Lung (tissue), 12 donors: ENCODE data around the gene MYO10. TPM values are rescaled to one million over a fixed set of nuclear protein-coding genes. Genes with fewer than 3 reads are reported as not detected.

ENCODE experiments used
- ATAC-seq: fragments of 200-7000 bp; cut with Tn5 transposase; one replicate; pipeline ENCODE4 v1.9.1; 2020; ENCODE audit warnings: moderate number of reproducible peaks; ENCODE audit not compliant: insufficient read depth, low FRiP score
- DNase-seq, 3 donors: peaks; one replicate each; pipeline ENCODE4 v3.0.0-alpha.2; 2013 to 2017
- H3K27ac ChIP-seq, 2 donors: one replicate each; pipeline ENCODE4 v1.5.1; 2013; ENCODE audit warnings: mild to moderate bottlenecking in 2 of 2, moderate library complexity in 2 of 2, control low read depth in 1 of 2, inconsistent platforms in 1 of 2, low read depth in 1 of 2, low read length in 1 of 2
- H3K27me3 ChIP-seq, 3 donors: one replicate each; pipeline ENCODE4 v1.5.1; 2013; ENCODE audit warnings: low read length in 2 of 3; ENCODE audit not compliant: control insufficient read depth in 3 of 3, insufficient read depth in 3 of 3
- H3K36me3 ChIP-seq, 4 donors: one replicate each; pipeline ENCODE4 v1.5.1; 2013; ENCODE audit warnings: low read length in 4 of 4, mild to moderate bottlenecking in 1 of 4, moderate library complexity in 1 of 4; ENCODE audit not compliant: control insufficient read depth in 4 of 4, insufficient read depth in 4 of 4
- H3K4me1 ChIP-seq, 5 donors: one replicate each; pipeline ENCODE4 v1.5.1; 2013; ENCODE audit warnings: low read length in 5 of 5, mild to moderate bottlenecking in 2 of 5, moderate library complexity in 1 of 5; ENCODE audit not compliant: control insufficient read depth in 5 of 5, insufficient read depth in 5 of 5
- H3K4me3 ChIP-seq: one replicate; pipeline ENCODE4 v1.5.1; 2013; ENCODE audit warnings: mild to moderate bottlenecking, control low read depth, moderate library complexity
- H3K9ac ChIP-seq, 2 donors: one replicate each; pipeline ENCODE4 v1.5.1; 2013; ENCODE audit warnings: low read length in 2 of 2, control low read depth in 1 of 2; ENCODE audit not compliant: insufficient read depth in 1 of 2
- H3K9me3 ChIP-seq, 4 donors: one replicate each; pipeline ENCODE4 v1.5.1; 2013; ENCODE audit warnings: low read length in 3 of 4, mild to moderate bottlenecking in 1 of 4, moderate library complexity in 1 of 4; ENCODE audit not compliant: control insufficient read depth in 4 of 4, insufficient read depth in 3 of 4
- CTCF ChIP-seq: IDR thresholded peaks from 2 replicates; pipeline ENCODE4 v1.5.1; 2012; ENCODE audit warnings: mild to moderate bottlenecking; ENCODE audit errors: control extremely low read depth, extremely low read depth
- WGBS, 2 donors: extraction: QIAGEN DNeasy Blood & Tissue Kit; methylation state at CpG; one replicate each; pipeline ENCODE4 v1.1.7; 2013; 5-methylcytosine and 5-hydroxymethylcytosine counted together
- polyA plus RNA-seq, 2 donors: library from polyadenylated mRNA; stranded (reverse); fragments of 200-250 nt; gene quantifications; one replicate each; pipeline ENCODE4 v1.2.1, GENCODE V29; 2013
- total RNA-seq, 2 donors: library from RNA; depleted of rRNA in 1 of 2; stranded (reverse); fragments of >200 nt in 1 of 2; gene quantifications; one replicate each; pipeline ENCODE4 v1.2.1, GENCODE V29; 2014 to 2021
- donor health status: control.
- donor health status: control.
- donor health status: Bipolar disorder and iron deficiency.
- donor health status: healthy.
- donor health status: DM: yes; HTN: yes; CAD: no.

MYO10 gene
- total and polyA plus RNA-seq, 4 donors, result 10.6 to 71.5 (median 28.2) TPM

- no peak overlapping the region for H3K9ac ChIP-seq
- no peak for ATAC-seq
- H3K27me3 ChIP-seq, result no peaks in the 10 kb centered on the region
- WGBS, 2 donors, result 97 to 99% methylated on average over 7 of the region's 7 CpGs
- TF ChIP-seq CTCF, result no peak
- no peak overlapping the region for H3K4me3 ChIP-seq
- peaks cover 3 to 42% (median 16%) of the 10 kb centered on the region in 4 donors for H3K36me3 ChIP-seq
- DNase-seq, result no peak
- peaks cover 0 to 3% (median 0%) of the 10 kb centered on the region in 5 donors for H3K4me1 ChIP-seq
- H3K9me3 ChIP-seq, result no peaks in the 10 kb centered on the region
- no peak overlapping the region for H3K27ac ChIP-seq
Measured at GRCh38 chr5:16756692-16757091, 179.4 kb downstream of the MYO10 start.

DNA sequence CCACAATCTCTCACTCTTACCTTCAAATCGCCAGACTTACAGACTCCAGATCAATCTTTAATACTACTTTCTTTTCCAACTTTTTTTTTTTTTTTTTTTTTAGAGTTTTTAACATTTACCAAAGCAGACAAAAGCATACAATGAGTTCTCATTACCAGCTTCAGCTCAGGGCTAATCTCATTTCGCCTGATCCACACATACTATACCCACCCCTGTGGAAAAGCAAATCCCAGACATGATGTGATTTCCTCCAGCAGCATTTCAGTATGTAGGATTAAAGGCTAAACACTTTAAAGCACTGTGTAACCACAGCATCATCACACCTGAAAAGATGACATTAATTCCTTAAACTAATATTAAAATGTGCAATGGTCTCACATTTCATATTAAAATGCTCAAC lies 180.4 kb downstream of the MYO10 start:
- Histone ChIP-seq H3K9me3 (no peaks in the 10 kb centered on the region), H3K27me3 (no peaks in the 10 kb centered on the region), H3K4me1 (peaks cover 0 to 3% (median 0%) of the 10 kb centered on the region in 5 donors), H3K36me3 (peaks cover 3 to 33% (median 13%) of the 10 kb centered on the region in 4 donors), H3K9ac (no peak overlapping the region), H3K27ac (no peak overlapping the region), H3K4me3 (no peak overlapping the region)
- 95 to 98% methylated on average over 2 of the region's 2 CpGs for WGBS, 2 donors
- TF ChIP-seq CTCF, result no peak
- ATAC-seq (no peak), DNase-seq (no peak)

DNA sequence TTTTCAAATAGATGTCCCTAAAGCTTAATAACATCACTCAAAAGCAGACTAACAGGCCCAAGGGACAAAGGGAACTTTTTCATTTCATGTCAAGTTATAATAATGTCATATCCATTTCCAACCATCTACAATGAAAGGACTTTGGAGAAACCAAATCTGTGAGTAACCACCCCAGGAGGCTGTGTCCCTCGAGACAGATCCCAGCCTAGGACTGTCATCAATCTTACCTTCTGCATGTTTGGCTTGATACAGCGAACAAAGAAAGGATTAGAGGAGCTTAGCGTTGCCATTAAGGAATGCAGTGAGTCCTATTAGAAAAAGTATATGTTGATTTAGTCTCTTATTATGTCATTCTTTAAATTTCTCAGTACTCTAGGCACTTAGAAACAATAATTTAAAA lies 181.5 kb downstream of the MYO10 start:
- Histone ChIP-seq H3K9ac (no peak overlapping the region), H3K27ac (no peak overlapping the region), H3K4me3 (no peak overlapping the region), H3K36me3 (peaks cover 3 to 36% (median 11%) of the 10 kb centered on the region in 4 donors), H3K4me1 (peaks cover 0 to under 1% (median 0%) of the 10 kb centered on the region in 5 donors), H3K27me3 (no peaks in the 10 kb centered on the region), H3K9me3 (no peaks in the 10 kb centered on the region)
- TF ChIP-seq CTCF, result no peak
- no peak for DNase-seq
- 89 to 90% methylated on average over 3 of the region's 3 CpGs for WGBS, 2 donors
- no peak for ATAC-seq

DNA sequence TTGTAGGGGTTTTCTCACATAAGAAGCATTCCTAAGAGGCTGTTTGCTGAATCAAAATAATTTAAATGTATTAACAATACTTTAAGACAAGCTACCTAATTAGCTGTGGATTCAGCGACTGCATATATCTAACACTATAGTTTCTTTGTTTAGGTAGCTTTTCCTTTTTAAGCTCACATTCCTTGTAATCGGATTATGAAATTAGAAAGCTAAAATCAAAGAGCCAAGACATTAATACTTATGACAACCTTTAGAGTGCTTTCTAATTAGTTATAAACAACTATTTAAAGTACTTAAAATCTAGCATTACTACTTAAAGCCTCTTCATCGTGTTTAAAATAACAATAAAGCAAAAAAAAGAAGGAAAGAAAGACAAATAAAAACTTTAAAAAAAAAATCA lies 182.0 kb downstream of the MYO10 start:
- H3K27ac ChIP-seq, result no peak overlapping the region
- H3K27me3 ChIP-seq, result no peaks in the 10 kb centered on the region
- no peak overlapping the region for H3K4me3 ChIP-seq
- 62 to 65% methylated on average over 3 of the region's 3 CpGs for WGBS, 2 donors
- no peak for DNase-seq
- H3K4me1 ChIP-seq, result no peaks in the 10 kb centered on the region
- no peak overlapping the region for H3K9ac ChIP-seq
- TF ChIP-seq CTCF, result no peak
- H3K36me3 ChIP-seq, result peaks cover 3 to 32% (median 11%) of the 10 kb centered on the region in 4 donors
- no peaks in the 10 kb centered on the region for H3K9me3 ChIP-seq
- no peak for ATAC-seq
